OCI-LY7 (cell line): ENCODE results near the gene SNAPC2.

Experiments
- CTCF ChIP-seq: fragments of 200-600 bp; sonication (generic); conservative IDR thresholded peaks from 2 replicates; pipeline ENCODE4 v1.5.1; 2014; ENCODE audit warnings: mild to moderate bottlenecking, antibody characterized with exemption, low read length, moderate library complexity, mixed read lengths
- EZH2phosphoT487 ChIP-seq: fragments of 200-600 bp; sonication (generic); IDR thresholded peaks from 2 replicates; pipeline ENCODE4 v1.6.1; 2018; ENCODE audit warnings: low read depth, borderline replicate concordance, mild to moderate bottlenecking, mixed run types, antibody characterized with exemption, low read length, moderate library complexity, mixed read lengths

- TF ChIP-seq CTCF = no peak
- no peak for TF ChIP-seq EZH2phosphoT487
These were observed 7.9 kb upstream of the SNAPC2 start for GRCh38 chr19:7912144-7912696.
